Esophagus squamous epithelium (tissue), 5 donors: ENCODE results near the gene TBP. TPM values are rescaled to one million over a fixed set of nuclear protein-coding genes. Genes with fewer than 3 reads are reported as not detected.
"Not testable (repeated sequence)": the region's sequence is repeated elsewhere in the genome, so short reads cannot be mapped to it uniquely, and the experiment has no call there.

Source experiments
- DNase-seq: peaks from one replicate; lab custom pipeline; 2025; lab: John Stamatoyannopoulos, UW
- H3K27ac ChIP-seq, 4 donors: fragments of 200-600 bp; sonication (generic); one replicate each; pipeline ENCODE4 v1.5.1; 2016 to 2019; ENCODE audit warnings: mild to moderate bottlenecking in 1 of 4
- H3K27me3 ChIP-seq, 4 donors: fragments of 200-600 bp; sonication (generic); 1 replicate in 3 of 4; 2 replicates in 1 of 4; pipeline versions ENCODE4 v1.5.1 to v1.6.0; 2017 to 2021; ENCODE audit warnings: antibody characterized with exemption in 1 of 4
- H3K36me3 ChIP-seq, 3 donors: fragments of 200-600 bp; sonication (generic); one replicate each; pipeline ENCODE4 v1.5.1; 2016 to 2019
- H3K4me1 ChIP-seq, 3 donors: fragments of 200-600 bp; sonication (generic); one replicate each; pipeline ENCODE4 v1.5.1; 2017 to 2019
- H3K4me3 ChIP-seq, 4 donors: fragments of 200-600 bp; sonication (generic); 1 replicate in 3 of 4; 2 replicates in 1 of 4; pipeline ENCODE4 v1.5.1; 2016 to 2019; ENCODE audit warnings: mild to moderate bottlenecking in 2 of 4, moderate library complexity in 1 of 4
- H3K9me3 ChIP-seq, 3 donors: fragments of 200-600 bp; sonication (generic); one replicate each; pipeline ENCODE4 v1.5.1; 2016 to 2019
- CTCF ChIP-seq, 6 experiments: fragments of 450-650 bp in 4 of 6; fragments of 200-600 bp in 2 of 6; sonication (generic) in 2 of 6; IDR thresholded peaks; one replicate each; pipeline ENCODE4 v1.5.1; 2016 to 2019; ENCODE audit warnings: antibody characterized with exemption in 6 of 6, mild to moderate bottlenecking in 4 of 6, moderate library complexity in 4 of 6
- POLR2A ChIP-seq, 4 donors: fragments of 450-650 bp; IDR thresholded peaks; one replicate each; pipeline ENCODE4 v1.6.1; 2017; ENCODE audit warnings: antibody characterized with exemption in 4 of 4, mild to moderate bottlenecking in 4 of 4, moderate library complexity in 3 of 4
- WGBS, 2 donors: methylation state at CpG; one replicate each; pipeline ENCODE4 v1.1.5; 2018; 5-methylcytosine and 5-hydroxymethylcytosine counted together
- intact Hi-C: fragments of 100-400 bp; cut with DNase I; formaldehyde crosslinking; loops from one replicate; pipeline ENCODE4 v1.15.0; 2022
- total RNA-seq, 4 donors: library from RNA; depleted of rRNA; stranded (reverse); fragments of >200 nt; gene quantifications; one replicate each; pipeline ENCODE4 v1.1.0, GENCODE V29; 2016
- donor health status: DM: yes; HTN: yes; CAD: no.

The TBP gene
- total RNA-seq, 4 donors from 2014 or later, result 10.6 to 20.0 (median 15.0) TPM

GRCh38 chr6:170584954-170585498 lies 30.9 kb downstream of the TBP start:
- H3K9me3 ChIP-seq, result no peaks in the 10 kb centered on the region
- peak overlapping the region; percentile 88 to 99 (median 96) for H3K4me3 ChIP-seq
- H3K27ac ChIP-seq, result peak overlapping the region; percentile 89 to 97 (median 94)
- H3K36me3 ChIP-seq, result peaks cover 4 to 31% (median 5%) of the 10 kb centered on the region in 3 donors
- DNase-seq, result no peak
- H3K4me1 ChIP-seq, result peaks cover 0 to 33% (median 15%) of the 10 kb centered on the region in 3 donors
- 3 to 5% methylated on average over 5 to 6 of the region's 6 CpGs for WGBS, 2 donors
- intact Hi-C loops, result no loop called here
- H3K27me3 ChIP-seq, result no peaks in the 10 kb centered on the region
- TF ChIP-seq POLR2A (IDR thresholded peaks at IDR 0.05) (no peak), CTCF (IDR thresholded peaks at IDR 0.05) (no peak)

DNA sequence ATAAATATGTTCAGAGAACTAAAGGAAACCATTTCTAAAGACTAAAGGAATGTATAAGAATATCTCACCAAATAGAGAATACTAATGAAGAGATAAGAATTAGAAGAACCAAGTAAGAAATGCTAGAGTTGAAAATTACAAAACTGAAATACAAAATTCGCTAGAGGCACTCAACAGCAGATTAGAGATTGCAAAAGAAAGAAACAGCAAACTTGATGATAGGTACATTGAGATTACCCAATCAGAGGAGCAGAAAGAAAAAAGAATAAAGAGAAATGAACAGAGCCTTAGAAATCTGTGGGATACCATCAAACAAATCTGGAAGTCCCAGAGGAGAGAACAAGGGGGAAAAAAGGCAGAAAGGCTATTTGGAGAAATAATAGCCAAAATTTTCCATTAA lies 36.6 kb downstream of the TBP start:
- H3K27ac ChIP-seq, result no peak overlapping the region
- H3K27me3 ChIP-seq, result peaks cover 0 to 28% (median 4%) of the 10 kb centered on the region in 4 donors
- no peaks in the 10 kb centered on the region for H3K36me3 ChIP-seq
- peaks cover 0 to 28% (median 13%) of the 10 kb centered on the region in 3 donors for H3K9me3 ChIP-seq
- TF ChIP-seq POLR2A (IDR thresholded peaks at IDR 0.05) (no peak), CTCF (IDR thresholded peaks at IDR 0.05) (no peak)
- peaks cover 0 to 2% (median 0%) of the 10 kb centered on the region in 3 donors for H3K4me1 ChIP-seq
- intact Hi-C loops, result no loop called here
- DNase-seq, result no peak
- WGBS, 2 donors, result 59 to 71% methylated on average over 1 of the region's 1 CpG
- no peak overlapping the region for H3K4me3 ChIP-seq

GRCh38 chr6:170596426-170596825 lies 42.3 kb downstream of the TBP start:
- Histone ChIP-seq H3K4me3 (no peak overlapping the region), H3K27ac (no peak overlapping the region), H3K4me1 (no peaks in the 10 kb centered on the region), H3K27me3 (peaks cover 0 to 45% (median 0%) of the 10 kb centered on the region in 4 donors), H3K9me3 (peaks cover 0 to 16% (median 1%) of the 10 kb centered on the region in 3 donors), H3K36me3 (no peaks in the 10 kb centered on the region)
- intact Hi-C loops, result no loop called here
- DNase-seq, result no peak
- TF ChIP-seq CTCF (IDR thresholded peaks at IDR 0.05) (no peak), POLR2A (IDR thresholded peaks at IDR 0.05) (no peak)

DNA sequence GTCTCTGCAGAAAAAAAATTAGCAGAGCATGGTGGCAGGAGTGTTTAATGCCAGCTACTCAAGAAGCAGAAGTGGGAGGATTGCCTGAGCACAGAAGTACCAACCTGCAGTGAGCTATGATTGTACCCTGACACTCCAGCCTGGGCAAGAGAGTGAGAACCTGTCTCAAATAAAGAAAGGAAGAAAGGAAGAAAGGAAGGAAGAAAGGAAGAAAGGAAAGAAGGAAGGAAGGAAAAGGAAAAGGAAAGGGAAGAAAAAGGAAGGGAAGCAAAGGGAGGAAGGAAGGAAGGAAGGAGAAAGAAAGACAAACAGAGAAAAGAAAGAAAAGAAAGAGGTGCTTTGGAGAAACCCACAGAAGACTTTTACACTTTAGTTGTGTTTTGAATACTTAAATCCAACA lies 43.1 kb downstream of the TBP start:
- intact Hi-C loops, result no loop called here
- no peak for DNase-seq
- H3K27ac ChIP-seq, result no peak overlapping the region
- H3K4me3 ChIP-seq, result no peak overlapping the region
- peaks cover 0 to 45% (median 0%) of the 10 kb centered on the region in 4 donors for H3K27me3 ChIP-seq
- no peaks in the 10 kb centered on the region for H3K4me1 ChIP-seq
- peaks cover 0 to 13% (median 0%) of the 10 kb centered on the region in 3 donors for H3K9me3 ChIP-seq
- H3K36me3 ChIP-seq, result no peaks in the 10 kb centered on the region
- TF ChIP-seq POLR2A (IDR thresholded peaks at IDR 0.05) (no peak), CTCF (IDR thresholded peaks at IDR 0.05) (no peak)

DNA sequence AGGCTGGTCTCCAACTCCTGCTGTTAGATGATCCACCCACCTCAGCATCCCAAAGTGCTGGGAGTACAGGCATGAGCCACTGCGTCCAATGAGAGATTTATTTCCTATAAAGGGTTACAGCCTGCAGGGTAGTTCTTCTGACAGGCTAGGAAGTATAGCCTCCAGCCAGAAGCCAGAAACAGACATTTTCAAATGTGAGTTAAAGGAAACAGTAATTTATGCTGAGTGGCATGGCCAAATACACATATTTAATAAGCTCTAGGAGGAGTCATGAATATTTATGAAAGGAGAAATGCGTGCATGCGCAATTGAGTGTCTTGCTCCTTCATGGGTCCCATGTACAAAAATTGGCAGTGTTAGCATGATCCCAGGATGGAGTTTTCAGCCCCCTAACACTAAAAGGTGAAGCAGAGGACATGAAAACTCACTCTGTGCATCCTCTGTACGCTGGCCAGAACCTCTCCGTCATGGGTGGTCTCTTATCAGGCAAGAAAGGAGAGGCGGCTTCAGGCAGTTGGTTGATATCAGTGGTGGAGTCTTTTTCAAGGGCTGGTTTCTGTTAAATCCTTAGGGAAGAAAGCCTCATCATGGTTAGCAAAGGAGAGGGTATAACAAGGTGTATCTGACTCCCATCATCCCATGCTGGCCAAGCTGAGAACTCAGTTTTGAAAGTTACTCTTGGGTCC lies 51.5 kb downstream of the TBP start:
- WGBS, 2 donors, result 82 to 93% methylated on average over 2 to 6 of the region's 6 CpGs
- Histone ChIP-seq H3K27me3 (peaks cover 0 to 56% (median 0%) of the 10 kb centered on the region in 4 donors), H3K4me3 (no peak overlapping the region), H3K36me3 (no peaks in the 10 kb centered on the region), H3K4me1 (no peaks in the 10 kb centered on the region), H3K9me3 (no peaks in the 10 kb centered on the region), H3K27ac (no peak overlapping the region)
- intact Hi-C loops, result no loop called here
- TF ChIP-seq CTCF (IDR thresholded peaks at IDR 0.05), result no peak
- TF ChIP-seq POLR2A (IDR thresholded peaks at IDR 0.05), result no peak
- DNase-seq, result no peak

DNA sequence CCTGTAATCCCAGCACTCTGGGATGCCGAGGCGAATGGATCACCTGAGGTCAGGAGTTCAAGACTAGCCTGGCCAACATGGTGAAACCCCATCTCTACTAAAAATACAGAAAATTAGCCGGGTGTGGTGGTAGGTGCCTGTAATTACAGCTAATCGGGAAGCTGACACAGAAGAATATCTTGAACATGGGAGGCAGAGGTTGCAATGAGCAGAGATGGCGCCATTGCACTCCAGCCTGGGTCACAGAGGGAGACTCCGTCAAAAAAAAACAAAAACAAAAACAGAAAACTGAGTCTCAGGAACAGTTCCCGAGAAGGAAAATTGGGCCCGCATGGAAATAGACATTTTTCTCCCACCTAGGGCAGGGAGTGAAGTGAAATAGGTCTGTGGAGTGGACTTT lies 55.1 kb downstream of the TBP start:
- intact Hi-C loops, H3K9me3 ChIP-seq, H3K27ac ChIP-seq, H3K36me3 ChIP-seq, H3K4me3 ChIP-seq, H3K4me1 ChIP-seq, DNase-seq: not testable (repeated sequence)
- peaks cover 0 to 58% (median 0%) of the 10 kb centered on the region in 4 donors for H3K27me3 ChIP-seq
- WGBS, 2 donors, result 71 to 83% methylated on average over 2 to 8 of the region's 8 CpGs

GRCh38 chr6:170612256-170612804 lies 58.2 kb downstream of the TBP start:
- 0% methylated on average over 3 of the region's 55 CpGs; no CpG with 5 or more reads in 1 of the 2 donors for WGBS, 2 donors
- H3K27ac ChIP-seq, intact Hi-C loops, H3K4me3 ChIP-seq, H3K9me3 ChIP-seq, H3K36me3 ChIP-seq, DNase-seq, H3K4me1 ChIP-seq: not testable (repeated sequence)
- H3K27me3 ChIP-seq, result peaks cover 0 to 39% (median 0%) of the 10 kb centered on the region in 4 donors
